Spleen (tissue), 7 donors: ENCODE data around the gene LIMS4.
"Not testable (repeated sequence)": the region's sequence is repeated elsewhere in the genome, so short reads cannot be mapped to it uniquely, and the experiment has no call there.

Experiments used
- POLR2A ChIP-seq, 3 donors: fragments of 450-650 bp; IDR thresholded peaks; one replicate each; pipeline ENCODE4 v1.5.1; 2017; ENCODE audit warnings: antibody characterized with exemption in 3 of 3, mild to moderate bottlenecking in 1 of 3
- POLR2AphosphoS5 ChIP-seq, 3 donors: sonication (generic); formaldehyde crosslinking; IDR thresholded peaks; one replicate each; pipeline ENCODE4 v1.5.1; 2017; ENCODE audit warnings: antibody characterized with exemption in 3 of 3
- TF ChIP-seq, protein P1 (sequence below), 11 experiments: fragments of 200-600 bp in 7 of 11; fragments of 450-650 bp in 4 of 11; sonication (generic) in 4 of 11; IDR thresholded peaks in 8 of 11; conservative IDR thresholded peaks in 3 of 11; 1 replicate in 7 of 11; 2 replicates in 4 of 11; pipeline versions ENCODE4 v1.4.0 to v1.8.0; 2016 to 2021; ENCODE audit warnings: antibody characterized with exemption in 11 of 11, inconsistent platforms in 4 of 11, mild to moderate bottlenecking in 1 of 11
- donor health status: DM: no; HTN: no; CAD: no; lungs with moderate emphysema.
- donor health status: DM: no; HTN: no; CAD: no.
- donor health status: DM: no; HTN: no; CAD: no.

DNA sequence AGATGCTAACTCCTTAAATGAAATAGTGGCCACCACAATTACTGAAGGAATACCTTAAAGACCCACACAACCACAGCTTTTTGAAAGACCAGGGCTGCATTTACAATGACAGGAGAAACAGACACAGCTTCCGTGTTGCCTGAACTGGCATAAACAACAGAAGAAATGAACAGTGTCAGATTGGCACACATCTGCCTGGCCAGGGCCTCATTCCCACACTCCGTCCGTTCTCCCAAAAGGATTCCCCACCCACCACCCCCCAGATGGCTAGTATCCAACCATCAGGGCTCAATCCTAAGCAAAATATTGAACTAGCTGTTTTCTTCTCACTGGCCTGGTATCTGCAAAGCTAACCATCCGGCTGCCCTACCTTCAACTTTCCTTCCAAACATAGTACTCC is 7.5 kb upstream of the LIMS4 start:
- TF ChIP-seq, protein P1, sequence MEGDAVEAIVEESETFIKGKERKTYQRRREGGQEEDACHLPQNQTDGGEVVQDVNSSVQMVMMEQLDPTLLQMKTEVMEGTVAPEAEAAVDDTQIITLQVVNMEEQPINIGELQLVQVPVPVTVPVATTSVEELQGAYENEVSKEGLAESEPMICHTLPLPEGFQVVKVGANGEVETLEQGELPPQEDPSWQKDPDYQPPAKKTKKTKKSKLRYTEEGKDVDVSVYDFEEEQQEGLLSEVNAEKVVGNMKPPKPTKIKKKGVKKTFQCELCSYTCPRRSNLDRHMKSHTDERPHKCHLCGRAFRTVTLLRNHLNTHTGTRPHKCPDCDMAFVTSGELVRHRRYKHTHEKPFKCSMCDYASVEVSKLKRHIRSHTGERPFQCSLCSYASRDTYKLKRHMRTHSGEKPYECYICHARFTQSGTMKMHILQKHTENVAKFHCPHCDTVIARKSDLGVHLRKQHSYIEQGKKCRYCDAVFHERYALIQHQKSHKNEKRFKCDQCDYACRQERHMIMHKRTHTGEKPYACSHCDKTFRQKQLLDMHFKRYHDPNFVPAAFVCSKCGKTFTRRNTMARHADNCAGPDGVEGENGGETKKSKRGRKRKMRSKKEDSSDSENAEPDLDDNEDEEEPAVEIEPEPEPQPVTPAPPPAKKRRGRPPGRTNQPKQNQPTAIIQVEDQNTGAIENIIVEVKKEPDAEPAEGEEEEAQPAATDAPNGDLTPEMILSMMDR (IDR thresholded peaks at IDR 0.05 in 8 of 11, conservative IDR thresholded peaks at IDR 0.05 in 3 of 11), result not testable (repeated sequence)
- not testable (repeated sequence) for TF ChIP-seq POLR2A, POLR2AphosphoS5 (IDR thresholded peaks at IDR 0.05)
